ENCODE data around the gene RET.

The RET gene

DNA sequence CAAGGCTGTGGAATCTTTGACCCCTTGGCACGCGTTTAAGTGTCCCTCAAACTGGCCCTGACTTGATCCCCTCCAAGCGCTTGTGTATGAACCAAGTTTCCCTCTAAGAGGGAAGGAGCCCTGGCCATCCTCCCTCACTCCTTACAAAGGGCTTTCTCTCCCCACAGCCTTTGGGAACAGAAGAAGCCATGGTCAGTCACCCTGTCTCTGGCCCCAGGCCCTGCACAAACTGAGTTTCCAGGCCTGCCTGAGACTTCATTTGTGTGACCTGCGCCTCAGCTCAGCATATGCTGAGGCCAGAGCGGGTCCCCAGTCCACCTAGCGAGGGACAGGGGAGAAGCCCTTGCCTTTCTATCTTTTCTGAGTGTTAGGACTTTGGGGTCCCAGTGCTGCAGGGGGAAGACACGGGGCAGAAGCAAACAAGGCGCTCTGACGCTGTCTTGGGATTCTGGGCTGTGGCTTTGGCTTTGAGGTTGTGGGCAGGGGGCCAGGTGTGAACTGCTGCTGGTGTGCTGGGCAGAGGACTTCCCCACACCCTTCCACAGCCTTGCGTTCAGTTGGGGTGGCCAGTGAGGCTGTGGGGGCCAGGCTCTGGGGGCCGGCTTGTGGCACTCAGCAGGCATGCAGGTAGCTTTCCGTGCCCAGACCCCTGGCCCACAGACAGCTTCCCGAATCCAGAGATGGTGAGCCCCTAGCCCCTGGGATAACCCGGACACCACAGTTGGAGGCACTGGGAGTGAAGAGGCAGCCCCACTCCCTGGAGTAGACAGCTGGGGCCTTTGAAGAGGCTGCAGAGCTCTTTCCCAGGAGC, 1.5 kb downstream of the RET start:
- Histone ChIP-seq H2AFZ (ENCODE audit: low read depth, low read length) (no peak overlapping the region), H3K27me3 (ENCODE audit: insufficient read depth, low read length, poor library complexity) (no peaks in the 10 kb centered on the region), H3K9me3 (ENCODE audit: insufficient read depth, low read length, severe bottlenecking) (no peaks in the 10 kb centered on the region), H3K79me2 (ENCODE audit: insufficient read depth, low read length) (no peaks in the 10 kb centered on the region), H3K36me3 (ENCODE audit: insufficient read depth, low read length) (no peaks in the 10 kb centered on the region), H4K20me1 (ENCODE audit: insufficient read depth, low read length) (no peaks in the 10 kb centered on the region; the same call in 1 of the 2 replicates), H3K27ac (ENCODE audit: low read length) (no peak overlapping the region), H3K4me2 (ENCODE audit: insufficient read depth, low read length) (no peak overlapping the region), H3K4me1 (ENCODE audit: insufficient read depth, low read length) (no peaks in the 10 kb centered on the region), H3K4me3 (ENCODE audit: low read depth in 1 of 2, low read length in 2 of 2) (no peak overlapping the region), H3K9ac (ENCODE audit: low read depth, low read length) (no peak overlapping the region)
- ATAC-seq (ENCODE audit: insufficient read depth, low read depth) (no peak), DNase-seq (no peak)
- TF ChIP-seq, protein P1, sequence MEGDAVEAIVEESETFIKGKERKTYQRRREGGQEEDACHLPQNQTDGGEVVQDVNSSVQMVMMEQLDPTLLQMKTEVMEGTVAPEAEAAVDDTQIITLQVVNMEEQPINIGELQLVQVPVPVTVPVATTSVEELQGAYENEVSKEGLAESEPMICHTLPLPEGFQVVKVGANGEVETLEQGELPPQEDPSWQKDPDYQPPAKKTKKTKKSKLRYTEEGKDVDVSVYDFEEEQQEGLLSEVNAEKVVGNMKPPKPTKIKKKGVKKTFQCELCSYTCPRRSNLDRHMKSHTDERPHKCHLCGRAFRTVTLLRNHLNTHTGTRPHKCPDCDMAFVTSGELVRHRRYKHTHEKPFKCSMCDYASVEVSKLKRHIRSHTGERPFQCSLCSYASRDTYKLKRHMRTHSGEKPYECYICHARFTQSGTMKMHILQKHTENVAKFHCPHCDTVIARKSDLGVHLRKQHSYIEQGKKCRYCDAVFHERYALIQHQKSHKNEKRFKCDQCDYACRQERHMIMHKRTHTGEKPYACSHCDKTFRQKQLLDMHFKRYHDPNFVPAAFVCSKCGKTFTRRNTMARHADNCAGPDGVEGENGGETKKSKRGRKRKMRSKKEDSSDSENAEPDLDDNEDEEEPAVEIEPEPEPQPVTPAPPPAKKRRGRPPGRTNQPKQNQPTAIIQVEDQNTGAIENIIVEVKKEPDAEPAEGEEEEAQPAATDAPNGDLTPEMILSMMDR (IDR thresholded peaks at IDR 0.05; ENCODE audit: borderline replicate concordance, extremely low read depth, low read length, poor library complexity, severe bottlenecking): no peak
- TF ChIP-seq EZH2 (IDR thresholded peaks at IDR 0.05; ENCODE audit: borderline replicate concordance, low read depth, low read length, severe bottlenecking): no peak

DNA sequence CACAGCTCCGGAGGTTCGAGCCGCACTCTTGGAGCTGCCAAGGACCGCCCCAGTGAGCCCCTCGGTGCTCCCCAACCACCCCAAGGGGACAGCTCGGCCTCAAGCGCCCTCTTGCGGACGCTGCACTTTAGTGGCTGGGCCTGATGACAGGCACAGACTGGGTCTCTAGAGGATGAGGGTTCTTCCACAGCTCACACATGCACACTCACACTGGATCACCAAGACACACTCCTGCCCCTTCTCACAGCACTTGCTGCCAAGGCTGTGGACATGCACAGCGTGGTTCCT, 2.1 kb downstream of the RET start:
- ATAC-seq (ENCODE audit: insufficient read depth, low read depth) (no peak), DNase-seq (no peak)
- H3K4me2 ChIP-seq (ENCODE audit: insufficient read depth, low read length): no peak overlapping the region
- no peaks in the 10 kb centered on the region for H3K27me3 ChIP-seq (ENCODE audit: insufficient read depth, low read length, poor library complexity)
- no peak overlapping the region for H2AFZ ChIP-seq (ENCODE audit: low read depth, low read length)
- H3K36me3 ChIP-seq (ENCODE audit: insufficient read depth, low read length): no peaks in the 10 kb centered on the region
- no peak overlapping the region for H3K4me3 ChIP-seq (ENCODE audit: low read depth in 1 of 2, low read length in 2 of 2)
- no peak overlapping the region for H3K9ac ChIP-seq (ENCODE audit: low read depth, low read length)
- TF ChIP-seq, protein P1 (IDR thresholded peaks at IDR 0.05; ENCODE audit: borderline replicate concordance, extremely low read depth, low read length, poor library complexity, severe bottlenecking): no peak
- no peak for TF ChIP-seq EZH2 (IDR thresholded peaks at IDR 0.05; ENCODE audit: borderline replicate concordance, low read depth, low read length, severe bottlenecking)
- H3K79me2 ChIP-seq (ENCODE audit: insufficient read depth, low read length): no peaks in the 10 kb centered on the region
- no peaks in the 10 kb centered on the region for H3K9me3 ChIP-seq (ENCODE audit: insufficient read depth, low read length, severe bottlenecking)
- H3K4me1 ChIP-seq (ENCODE audit: insufficient read depth, low read length): no peaks in the 10 kb centered on the region
- no peaks in the 10 kb centered on the region; the same call in 1 of the 2 replicates for H4K20me1 ChIP-seq (ENCODE audit: insufficient read depth, low read length)
- no peak overlapping the region for H3K27ac ChIP-seq (ENCODE audit: low read length)

DNA sequence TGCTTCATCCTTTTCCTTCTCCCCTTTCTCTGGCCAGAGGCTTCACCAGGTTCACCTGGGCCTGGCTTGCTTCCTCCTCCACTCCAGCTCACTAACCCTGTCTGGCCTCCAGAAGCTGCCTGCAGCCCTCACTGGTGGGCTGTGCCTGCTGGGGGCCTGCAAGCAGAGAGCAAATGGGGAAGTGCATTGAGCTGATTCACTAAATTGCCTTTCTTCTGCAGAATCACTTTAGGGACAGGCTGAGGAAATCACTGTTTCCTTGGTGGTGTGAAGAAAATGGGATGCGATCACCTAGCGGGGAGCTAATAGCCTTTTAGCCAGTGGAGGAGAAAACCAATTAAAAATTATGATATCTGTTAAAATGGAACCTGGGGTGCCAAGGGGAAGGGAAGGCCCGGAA, 3.0 kb downstream of the RET start:
- Histone ChIP-seq H3K9me3 (ENCODE audit: insufficient read depth, low read length, severe bottlenecking) (no peaks in the 10 kb centered on the region), H3K27ac (ENCODE audit: low read length) (no peak overlapping the region), H4K20me1 (ENCODE audit: insufficient read depth, low read length) (no peaks in the 10 kb centered on the region; the same call in 1 of the 2 replicates), H3K27me3 (ENCODE audit: insufficient read depth, low read length, poor library complexity) (no peaks in the 10 kb centered on the region), H3K4me2 (ENCODE audit: insufficient read depth, low read length) (no peak overlapping the region), H3K36me3 (ENCODE audit: insufficient read depth, low read length) (no peaks in the 10 kb centered on the region), H3K4me1 (ENCODE audit: insufficient read depth, low read length) (no peaks in the 10 kb centered on the region), H3K79me2 (ENCODE audit: insufficient read depth, low read length) (no peaks in the 10 kb centered on the region), H2AFZ (ENCODE audit: low read depth, low read length) (no peak overlapping the region), H3K9ac (ENCODE audit: low read depth, low read length) (no peak overlapping the region), H3K4me3 (ENCODE audit: low read depth in 1 of 2, low read length in 2 of 2) (no peak overlapping the region)
- no peak for TF ChIP-seq EZH2 (IDR thresholded peaks at IDR 0.05; ENCODE audit: borderline replicate concordance, low read depth, low read length, severe bottlenecking)
- TF ChIP-seq, protein P1 (IDR thresholded peaks at IDR 0.05; ENCODE audit: borderline replicate concordance, extremely low read depth, low read length, poor library complexity, severe bottlenecking): no peak
- no peak for DNase-seq
- no peak for ATAC-seq (ENCODE audit: insufficient read depth, low read depth)

Data from DND-41 (cell line).